Fibroblast of lung (primary cell): ENCODE results near the gene RBM33.

ENCODE experiments used
- CTCF ChIP-seq, 2 donors: IDR thresholded peaks in 1 of 2; conservative IDR thresholded peaks in 1 of 2; 1 replicate in 1 of 2; 2 replicates in 1 of 2; pipeline ENCODE4 v1.5.1; 2011 to 2012; ENCODE audit warnings: low read length in 2 of 2, control low read depth in 1 of 2, inconsistent platforms in 1 of 2, low read depth in 1 of 2, mild to moderate bottlenecking in 1 of 2
- EZH2 ChIP-seq: IDR thresholded peaks from 2 replicates; pipeline ENCODE4 v1.5.1; 2012; ENCODE audit warnings: low read length, control low read depth, mild to moderate bottlenecking; ENCODE audit errors: missing control alignments

- TF ChIP-seq CTCF (conservative IDR thresholded peaks at IDR 0.05 in 1 of 2, IDR thresholded peaks at IDR 0.05 in 1 of 2; ENCODE audit: low read depth in 1 of 2, low read length in 2 of 2) (no peak), EZH2 (no peak)
Observed at GRCh38 chr7:155769701-155770100, 125.2 kb downstream of the RBM33 start.
